ENCODE measurements around the gene LGALS12. TPM values are rescaled to one million over a fixed set of nuclear protein-coding genes. Genes with fewer than 3 reads are reported as not detected.
A peak's percentile ranks its signal among the peaks of the same experiment; 100 is the strongest.

The LGALS12 gene
- total and polyA plus RNA-seq, 2 donors (not counting 1 experiment from before 2014, with no cell fraction given), result not detected

DNA sequence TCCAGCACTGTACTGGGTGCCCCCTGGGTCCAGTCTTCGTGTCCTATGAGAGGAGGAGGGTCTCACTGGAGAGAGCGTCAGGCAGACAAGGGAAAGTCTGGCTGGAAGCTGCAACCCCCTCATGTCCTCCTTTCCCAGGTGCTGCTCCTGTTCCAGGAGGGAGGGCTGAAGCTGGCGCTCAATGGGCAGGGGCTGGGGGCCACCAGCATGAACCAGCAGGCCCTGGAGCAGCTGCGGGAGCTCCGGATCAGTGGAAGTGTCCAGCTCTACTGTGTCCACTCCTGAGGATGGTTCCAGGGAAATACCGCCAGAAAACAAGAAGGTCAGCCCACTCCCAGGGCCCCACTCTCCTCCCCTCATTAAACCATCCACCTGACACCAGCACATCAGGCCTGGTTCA is 10.2 kb downstream of the LGALS12 start:
- no peak for DNase-seq (ENCODE audit: low read depth in 2 of 2)
- Histone ChIP-seq H3K4me3 (replicated peaks in 1 of 4; ENCODE audit: control extremely low read depth in 1 of 4, insufficient read depth in 1 of 4, low read depth in 3 of 4, low read length in 4 of 4) (no peak overlapping the region), H3K9me3 (ENCODE audit: control insufficient read depth, insufficient read depth, low read depth, low read length) (no peaks in the 10 kb centered on the region), H4K20me1 (ENCODE audit: control insufficient read depth, extremely low read depth, insufficient read depth, low read length) (no peaks in the 10 kb centered on the region), H3K79me2 (ENCODE audit: control insufficient read depth, insufficient read depth, low read length) (no peaks in the 10 kb centered on the region), H3K4me1 (ENCODE audit: control insufficient read depth, extremely low read depth, insufficient read depth, low read length) (peaks cover 1% of the 10 kb centered on the region), H3K27me3 (ENCODE audit: control insufficient read depth, insufficient read depth, low read length) (no peaks in the 10 kb centered on the region), H2AFZ (ENCODE audit: low read length) (no peak overlapping the region), H3K9ac (ENCODE audit: insufficient read depth, low read length) (no peak overlapping the region), H3K36me3 (ENCODE audit: control insufficient read depth, insufficient read depth, low read length) (no peaks in the 10 kb centered on the region), H3K27ac (ENCODE audit: insufficient read depth, low read length) (no peak overlapping the region), H3K4me2 (ENCODE audit: extremely low read depth, insufficient read depth, low read length) (no peak overlapping the region)
- TF ChIP-seq CTCF (conservative IDR thresholded peaks at IDR 0.05 in 1 of 2, IDR thresholded peaks at IDR 0.05 in 1 of 2; ENCODE audit: low read depth in 1 of 2, low read length in 2 of 2), result no peak
- no peak for TF ChIP-seq EZH2 (IDR thresholded peaks at IDR 0.05; ENCODE audit: low read length, missing control alignments)

- Histone ChIP-seq H3K36me3 (ENCODE audit: control insufficient read depth, insufficient read depth, low read length) (no peaks in the 10 kb centered on the region), H3K27ac (ENCODE audit: insufficient read depth, low read length) (no peak overlapping the region), H3K4me1 (ENCODE audit: control insufficient read depth, extremely low read depth, insufficient read depth, low read length) (peaks cover 2% of the 10 kb centered on the region), H2AFZ (ENCODE audit: low read length) (no peak overlapping the region), H3K9me3 (ENCODE audit: control insufficient read depth, insufficient read depth, low read depth, low read length) (no peaks in the 10 kb centered on the region), H4K20me1 (ENCODE audit: control insufficient read depth, extremely low read depth, insufficient read depth, low read length) (no peaks in the 10 kb centered on the region), H3K4me2 (ENCODE audit: extremely low read depth, insufficient read depth, low read length) (no peak overlapping the region), H3K9ac (ENCODE audit: insufficient read depth, low read length) (no peak overlapping the region), H3K4me3 (replicated peaks in 1 of 4; ENCODE audit: control extremely low read depth in 1 of 4, insufficient read depth in 1 of 4, low read depth in 3 of 4, low read length in 4 of 4) (no peak overlapping the region), H3K79me2 (ENCODE audit: control insufficient read depth, insufficient read depth, low read length) (no peaks in the 10 kb centered on the region), H3K27me3 (ENCODE audit: control insufficient read depth, insufficient read depth, low read length) (no peaks in the 10 kb centered on the region)
- DNase-seq (ENCODE audit: low read depth in 2 of 2), result no peak
- TF ChIP-seq CTCF (conservative IDR thresholded peaks at IDR 0.05 in 1 of 2, IDR thresholded peaks at IDR 0.05 in 1 of 2; ENCODE audit: low read depth in 1 of 2, low read length in 2 of 2), result no peak
- TF ChIP-seq EZH2 (IDR thresholded peaks at IDR 0.05; ENCODE audit: low read length, missing control alignments), result no peak
Measured at GRCh38 chr11:63517156-63517555, 11.3 kb downstream of the LGALS12 start.

DNA sequence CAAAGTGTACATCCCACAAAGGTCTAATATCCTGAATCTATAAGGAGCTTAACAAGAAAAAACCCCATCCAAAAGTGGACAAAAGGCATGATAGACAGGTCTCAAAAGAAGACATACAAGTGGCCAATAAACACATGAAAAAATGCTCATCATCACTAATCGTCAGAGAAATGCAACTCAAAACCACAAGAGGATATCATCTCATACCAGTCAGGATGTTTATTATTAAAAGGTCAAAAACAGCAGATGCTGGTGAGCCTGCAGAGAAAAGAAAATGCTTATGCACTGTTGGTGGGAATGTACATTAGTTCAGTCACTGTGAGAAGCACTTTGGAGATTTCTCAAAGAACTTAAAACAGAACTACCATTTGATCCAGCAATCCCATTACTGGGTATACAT is 12.7 kb downstream of the LGALS12 start:
- peak; percentile 70 to 79 for DNase-seq (ENCODE audit: low read depth in 2 of 2)
- H3K27me3 ChIP-seq (ENCODE audit: control insufficient read depth, insufficient read depth, low read length), result no peaks in the 10 kb centered on the region
- no peaks in the 10 kb centered on the region for H3K36me3 ChIP-seq (ENCODE audit: control insufficient read depth, insufficient read depth, low read length)
- no peak overlapping the region for H3K4me3 ChIP-seq (replicated peaks in 1 of 4; ENCODE audit: control extremely low read depth in 1 of 4, insufficient read depth in 1 of 4, low read depth in 3 of 4, low read length in 4 of 4)
- H3K4me2 ChIP-seq (ENCODE audit: extremely low read depth, insufficient read depth, low read length), result no peak overlapping the region
- H3K9me3 ChIP-seq (ENCODE audit: control insufficient read depth, insufficient read depth, low read depth, low read length), result no peaks in the 10 kb centered on the region
- no peak overlapping the region for H3K9ac ChIP-seq (ENCODE audit: insufficient read depth, low read length)
- H3K27ac ChIP-seq (ENCODE audit: insufficient read depth, low read length), result no peak overlapping the region
- no peaks in the 10 kb centered on the region for H3K79me2 ChIP-seq (ENCODE audit: control insufficient read depth, insufficient read depth, low read length)
- H4K20me1 ChIP-seq (ENCODE audit: control insufficient read depth, extremely low read depth, insufficient read depth, low read length), result no peaks in the 10 kb centered on the region
- H3K4me1 ChIP-seq (ENCODE audit: control insufficient read depth, extremely low read depth, insufficient read depth, low read length), result peaks cover 2% of the 10 kb centered on the region
- no peak overlapping the region for H2AFZ ChIP-seq (ENCODE audit: low read length)
- TF ChIP-seq CTCF (conservative IDR thresholded peaks at IDR 0.05 in 1 of 2, IDR thresholded peaks at IDR 0.05 in 1 of 2; ENCODE audit: low read depth in 1 of 2, low read length in 2 of 2), result no peak
- no peak for TF ChIP-seq EZH2 (IDR thresholded peaks at IDR 0.05; ENCODE audit: low read length, missing control alignments)

Measured in fibroblast of lung (primary cell).